IPS-18a (cell line): ENCODE results near the gene TRIO.

ENCODE experiments used
- H3K27ac ChIP-seq: one replicate; pipeline ENCODE4 v1.5.1; 2013; ENCODE audit warnings: low read length
- H3K27me3 ChIP-seq: one replicate; pipeline ENCODE4 v1.6.1; 2013; ENCODE audit warnings: mild to moderate bottlenecking, low read length; ENCODE audit not compliant: control insufficient read depth, insufficient read depth
- H3K36me3 ChIP-seq: one replicate; pipeline ENCODE4 v1.6.1; 2013; ENCODE audit warnings: low read depth, low read length; ENCODE audit not compliant: control insufficient read depth
- H3K4me1 ChIP-seq: one replicate; pipeline ENCODE4 v1.6.1; 2013; ENCODE audit warnings: low read depth, low read length; ENCODE audit not compliant: control insufficient read depth
- H3K4me3 ChIP-seq: one replicate; pipeline ENCODE4 v1.5.1; 2013; ENCODE audit warnings: low read length
- H3K9ac ChIP-seq: one replicate; pipeline ENCODE4 v1.6.1; 2013; ENCODE audit warnings: mild to moderate bottlenecking, low read length, moderate library complexity
- H3K9me3 ChIP-seq: one replicate; pipeline ENCODE4 v1.6.1; 2013; ENCODE audit warnings: low read depth, low read length; ENCODE audit not compliant: control insufficient read depth

TRIO gene

GRCh38 chr5:14404780-14405179 lies 261.6 kb downstream of the TRIO start:
- H3K4me3 ChIP-seq = no peak overlapping the region
- no peak overlapping the region for H3K9ac ChIP-seq
- peaks cover 2% of the 10 kb centered on the region for H3K4me1 ChIP-seq
- H3K36me3 ChIP-seq = peaks cover 30% of the 10 kb centered on the region
- H3K9me3 ChIP-seq = no peaks in the 10 kb centered on the region
- H3K27ac ChIP-seq = no peak overlapping the region
- no peaks in the 10 kb centered on the region for H3K27me3 ChIP-seq

GRCh38 chr5:14405267-14405666 lies 262.1 kb downstream of the TRIO start:
- no peak overlapping the region for H3K27ac ChIP-seq
- H3K4me3 ChIP-seq = no peak overlapping the region
- H3K27me3 ChIP-seq = no peaks in the 10 kb centered on the region
- H3K9ac ChIP-seq = no peak overlapping the region
- peaks cover 31% of the 10 kb centered on the region for H3K36me3 ChIP-seq
- no peaks in the 10 kb centered on the region for H3K9me3 ChIP-seq
- no peaks in the 10 kb centered on the region for H3K4me1 ChIP-seq

GRCh38 chr5:14405706-14406553 lies 262.8 kb downstream of the TRIO start:
- no peak overlapping the region for H3K27ac ChIP-seq
- no peaks in the 10 kb centered on the region for H3K4me1 ChIP-seq

GRCh38 chr5:14406554-14406849 lies 263.4 kb downstream of the TRIO start:
- Histone ChIP-seq H3K9ac (no peak overlapping the region), H3K4me3 (no peak overlapping the region), H3K36me3 (peaks cover 41% of the 10 kb centered on the region)

More at GRCh38 chr5:14405706-14406553, 262.8 kb downstream of the TRIO start:
- H3K4me3 ChIP-seq = no peak overlapping the region
- no peaks in the 10 kb centered on the region for H3K9me3 ChIP-seq
- H3K36me3 ChIP-seq = peaks cover 37% of the 10 kb centered on the region
- H3K9ac ChIP-seq = no peak overlapping the region
- H3K27me3 ChIP-seq = no peaks in the 10 kb centered on the region

GRCh38 chr5:14407051-14407450 lies 263.9 kb downstream of the TRIO start:
- Histone ChIP-seq H3K4me1 (no peaks in the 10 kb centered on the region), H3K4me3 (no peak overlapping the region)

More at GRCh38 chr5:14406554-14406849, 263.4 kb downstream of the TRIO start:
- Histone ChIP-seq H3K4me1 (no peaks in the 10 kb centered on the region), H3K27me3 (no peaks in the 10 kb centered on the region), H3K27ac (no peak overlapping the region), H3K9me3 (no peaks in the 10 kb centered on the region)

GRCh38 chr5:14407746-14408175 lies 264.6 kb downstream of the TRIO start:
- peaks cover 41% of the 10 kb centered on the region for H3K36me3 ChIP-seq
- H3K27me3 ChIP-seq = no peaks in the 10 kb centered on the region
- H3K9me3 ChIP-seq = no peaks in the 10 kb centered on the region
- no peaks in the 10 kb centered on the region for H3K4me1 ChIP-seq
- no peak overlapping the region for H3K4me3 ChIP-seq
- no peak overlapping the region for H3K27ac ChIP-seq
- no peak overlapping the region for H3K9ac ChIP-seq

More at GRCh38 chr5:14407051-14407450, 263.9 kb downstream of the TRIO start:
- Histone ChIP-seq H3K9me3 (no peaks in the 10 kb centered on the region), H3K36me3 (peaks cover 41% of the 10 kb centered on the region), H3K9ac (no peak overlapping the region), H3K27ac (no peak overlapping the region), H3K27me3 (no peaks in the 10 kb centered on the region)

- Histone ChIP-seq H3K27ac (no peak overlapping the region), H3K36me3 (peaks cover 41% of the 10 kb centered on the region), H3K9ac (no peak overlapping the region), H3K27me3 (no peaks in the 10 kb centered on the region), H3K4me3 (no peak overlapping the region), H3K4me1 (no peaks in the 10 kb centered on the region), H3K9me3 (no peaks in the 10 kb centered on the region)
These were observed 265.9 kb downstream of the TRIO start for GRCh38 chr5:14408969-14409586.

- Histone ChIP-seq H3K9me3 (no peaks in the 10 kb centered on the region), H3K4me3 (no peak overlapping the region), H3K27ac (no peak overlapping the region), H3K9ac (no peak overlapping the region), H3K4me1 (no peaks in the 10 kb centered on the region), H3K36me3 (peaks cover 46% of the 10 kb centered on the region), H3K27me3 (no peaks in the 10 kb centered on the region)
These were observed 266.9 kb downstream of the TRIO start for GRCh38 chr5:14410068-14410393.

- Histone ChIP-seq H3K9ac (no peak overlapping the region), H3K27me3 (no peaks in the 10 kb centered on the region), H3K36me3 (peaks cover 46% of the 10 kb centered on the region), H3K4me3 (no peak overlapping the region), H3K27ac (no peak overlapping the region), H3K4me1 (no peaks in the 10 kb centered on the region), H3K9me3 (no peaks in the 10 kb centered on the region)
These were observed 267.5 kb downstream of the TRIO start for GRCh38 chr5:14410394-14411201.

- Histone ChIP-seq H3K27ac (no peak overlapping the region), H3K4me1 (peaks cover 2% of the 10 kb centered on the region), H3K36me3 (peaks cover 41% of the 10 kb centered on the region), H3K9me3 (no peaks in the 10 kb centered on the region), H3K9ac (no peak overlapping the region), H3K27me3 (no peaks in the 10 kb centered on the region), H3K4me3 (no peak overlapping the region)
These were observed 268.1 kb downstream of the TRIO start for GRCh38 chr5:14411216-14411615.

- H3K9ac ChIP-seq = no peak overlapping the region
- peaks cover 21% of the 10 kb centered on the region for H3K36me3 ChIP-seq
- H3K4me3 ChIP-seq = no peak overlapping the region
- no peaks in the 10 kb centered on the region for H3K27me3 ChIP-seq
- H3K27ac ChIP-seq = no peak overlapping the region
- peaks cover 23% of the 10 kb centered on the region for H3K4me1 ChIP-seq
- H3K9me3 ChIP-seq = no peaks in the 10 kb centered on the region
These were observed 270.2 kb downstream of the TRIO start for GRCh38 chr5:14413331-14413750.
